Astrocyte (in vitro differentiated cells and primary cell): ENCODE results near the gene VWA5B1. TPM values are rescaled to one million over a fixed set of nuclear protein-coding genes. Genes with fewer than 3 reads are reported as not detected.
"Not testable (repeated sequence)": the region's sequence is repeated elsewhere in the genome, so short reads cannot be mapped to it uniquely, and the experiment has no call there.

ENCODE experiments used
- DNase-seq: peaks from one replicate; pipeline ENCODE4 v3.0.0-alpha.2; 2010; ENCODE audit warnings: low read depth
- FAIRE-seq: peaks from 2 replicates; lab custom pipeline; 2011; peaks lifted over from hg19 to GRCh38; lab: Jason Lieb, UNC
- H2AFZ ChIP-seq: 2 replicates; pipeline ENCODE4 v1.6.0; 2012; ENCODE audit warnings: low read depth, low read length, inconsistent platforms
- H3K27ac ChIP-seq: 2 replicates; pipeline ENCODE4 v1.5.1; 2011; ENCODE audit warnings: low read depth, low read length, inconsistent platforms
- H3K27me3 ChIP-seq: 2 replicates; pipeline ENCODE4 v1.6.0; 2011; ENCODE audit warnings: low read length, inconsistent platforms; ENCODE audit not compliant: insufficient read depth
- H3K36me3 ChIP-seq: 2 replicates; pipeline ENCODE4 v1.5.1; 2011; ENCODE audit warnings: low read length, inconsistent platforms; ENCODE audit not compliant: insufficient read depth
- H3K4me1 ChIP-seq: 2 replicates; pipeline ENCODE4 v1.5.1; 2011; ENCODE audit warnings: low read length, inconsistent platforms; ENCODE audit not compliant: insufficient read depth
- H3K4me2 ChIP-seq: 2 replicates; pipeline ENCODE4 v1.6.0; 2012; ENCODE audit warnings: low read length, inconsistent platforms
- H3K4me3 ChIP-seq: 2 replicates; pipeline ENCODE4 v1.5.1; 2011; ENCODE audit warnings: low read depth, mild to moderate bottlenecking, low read length, inconsistent platforms; ENCODE audit not compliant: insufficient read depth
- H3K79me2 ChIP-seq: 2 replicates; pipeline ENCODE4 v1.6.0; 2012; ENCODE audit warnings: mild to moderate bottlenecking, low read length, inconsistent platforms; ENCODE audit not compliant: insufficient read depth
- H3K9ac ChIP-seq: 2 replicates; pipeline ENCODE4 v1.6.0; 2012; ENCODE audit warnings: mild to moderate bottlenecking, low read length, inconsistent platforms
- H3K9me3 ChIP-seq: 2 replicates; pipeline ENCODE4 v1.5.1; 2012; ENCODE audit warnings: low read depth, mild to moderate bottlenecking, low read length, inconsistent platforms; ENCODE audit not compliant: insufficient read depth
- H4K20me1 ChIP-seq: 2 replicates; pipeline ENCODE4 v1.6.0; 2012; ENCODE audit warnings: low read length, inconsistent platforms; ENCODE audit not compliant: insufficient read depth
- H3K27ac Mint-ChIP-seq: one replicate; pipeline ENCODE4 v1.8.0; 2021; ENCODE audit warnings: mild to moderate bottlenecking, mixed read lengths; ENCODE audit not compliant: unreplicated experiment
- H3K27me3 Mint-ChIP-seq: one replicate; pipeline ENCODE4 v1.8.0; 2021; ENCODE audit warnings: low read depth, mixed read lengths; ENCODE audit not compliant: unreplicated experiment
- H3K36me3 Mint-ChIP-seq: one replicate; pipeline ENCODE4 v1.8.0; 2021; ENCODE audit warnings: low read depth, mixed read lengths; ENCODE audit not compliant: unreplicated experiment
- H3K4me1 Mint-ChIP-seq: one replicate; pipeline ENCODE4 v1.8.0; 2021; ENCODE audit warnings: low read depth, mixed read lengths; ENCODE audit not compliant: unreplicated experiment
- H3K4me3 Mint-ChIP-seq: one replicate; pipeline ENCODE4 v1.8.0; 2021; ENCODE audit warnings: mild to moderate bottlenecking, moderate library complexity, mixed read lengths; ENCODE audit not compliant: unreplicated experiment
- H3K9me3 Mint-ChIP-seq: one replicate; pipeline ENCODE4 v1.8.0; 2021; ENCODE audit warnings: mild to moderate bottlenecking, mixed read lengths; ENCODE audit not compliant: unreplicated experiment
- EZH2 ChIP-seq: IDR thresholded peaks from 2 replicates; pipeline ENCODE4 v1.6.1; 2012; ENCODE audit warnings: mild to moderate bottlenecking, low read length, inconsistent platforms; ENCODE audit not compliant: insufficient read depth
- total RNA-seq: library from RNA; stranded (reverse); gene quantifications from 2 replicates; pipeline ENCODE4 v1.2.1, GENCODE V29; 2021
- TF ChIP-seq, protein P1 (sequence below): IDR thresholded peaks from 2 replicates; pipeline ENCODE4 v1.5.1; 2011; ENCODE audit warnings: low read depth, mild to moderate bottlenecking, inconsistent platforms, low read length, moderate library complexity; ENCODE audit not compliant: insufficient read depth

Gene VWA5B1
- total RNA-seq, 1 donor from 2014 or later, result not detected

DNA sequence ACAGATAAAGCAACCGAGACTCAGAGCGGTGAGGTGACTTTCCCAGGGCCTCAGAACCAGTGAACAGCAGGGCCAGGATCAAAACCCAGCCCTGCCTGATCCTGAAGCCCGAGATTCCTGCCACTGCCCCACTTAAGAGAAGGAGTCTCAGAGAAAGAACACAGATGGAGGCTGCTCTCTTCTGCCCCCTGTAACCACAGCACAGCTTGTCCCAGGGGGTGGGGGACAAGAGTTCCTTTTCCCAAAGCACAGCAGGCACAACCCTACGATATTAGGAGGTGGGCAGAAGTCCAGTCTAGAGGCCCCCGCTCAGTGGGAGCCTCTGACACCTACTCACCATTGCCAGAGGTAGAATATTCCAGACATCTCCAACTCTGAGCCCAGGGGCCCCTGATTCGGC, 24.0 kb upstream of the VWA5B1 start:
- no peak overlapping the region for H3K27ac ChIP-seq
- no peak overlapping the region for H3K9ac ChIP-seq
- Mint-ChIP-seq H3K4me1 (peaks cover 4% of the 10 kb centered on the region), H3K27me3 (peaks cover 43% of the 10 kb centered on the region), H3K4me3 (no peak overlapping the region), H3K36me3 (no peaks in the 10 kb centered on the region), H3K27ac (no peak overlapping the region), H3K9me3 (peaks cover 17% of the 10 kb centered on the region)
- FAIRE-seq, result no peak
- H4K20me1 ChIP-seq, result no peaks in the 10 kb centered on the region
- H3K9me3 ChIP-seq, result peaks cover 3% of the 10 kb centered on the region
- no peaks in the 10 kb centered on the region for H3K36me3 ChIP-seq
- no peak overlapping the region for H2AFZ ChIP-seq
- H3K4me2 ChIP-seq, result no peak overlapping the region
- H3K27me3 ChIP-seq, result no peaks in the 10 kb centered on the region
- no peaks in the 10 kb centered on the region for H3K79me2 ChIP-seq
- no peak for TF ChIP-seq EZH2
- TF ChIP-seq, protein P1, sequence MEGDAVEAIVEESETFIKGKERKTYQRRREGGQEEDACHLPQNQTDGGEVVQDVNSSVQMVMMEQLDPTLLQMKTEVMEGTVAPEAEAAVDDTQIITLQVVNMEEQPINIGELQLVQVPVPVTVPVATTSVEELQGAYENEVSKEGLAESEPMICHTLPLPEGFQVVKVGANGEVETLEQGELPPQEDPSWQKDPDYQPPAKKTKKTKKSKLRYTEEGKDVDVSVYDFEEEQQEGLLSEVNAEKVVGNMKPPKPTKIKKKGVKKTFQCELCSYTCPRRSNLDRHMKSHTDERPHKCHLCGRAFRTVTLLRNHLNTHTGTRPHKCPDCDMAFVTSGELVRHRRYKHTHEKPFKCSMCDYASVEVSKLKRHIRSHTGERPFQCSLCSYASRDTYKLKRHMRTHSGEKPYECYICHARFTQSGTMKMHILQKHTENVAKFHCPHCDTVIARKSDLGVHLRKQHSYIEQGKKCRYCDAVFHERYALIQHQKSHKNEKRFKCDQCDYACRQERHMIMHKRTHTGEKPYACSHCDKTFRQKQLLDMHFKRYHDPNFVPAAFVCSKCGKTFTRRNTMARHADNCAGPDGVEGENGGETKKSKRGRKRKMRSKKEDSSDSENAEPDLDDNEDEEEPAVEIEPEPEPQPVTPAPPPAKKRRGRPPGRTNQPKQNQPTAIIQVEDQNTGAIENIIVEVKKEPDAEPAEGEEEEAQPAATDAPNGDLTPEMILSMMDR, result no peak
- no peak for DNase-seq
- H3K4me3 ChIP-seq, result no peak overlapping the region
- peaks cover 13% of the 10 kb centered on the region for H3K4me1 ChIP-seq

DNA sequence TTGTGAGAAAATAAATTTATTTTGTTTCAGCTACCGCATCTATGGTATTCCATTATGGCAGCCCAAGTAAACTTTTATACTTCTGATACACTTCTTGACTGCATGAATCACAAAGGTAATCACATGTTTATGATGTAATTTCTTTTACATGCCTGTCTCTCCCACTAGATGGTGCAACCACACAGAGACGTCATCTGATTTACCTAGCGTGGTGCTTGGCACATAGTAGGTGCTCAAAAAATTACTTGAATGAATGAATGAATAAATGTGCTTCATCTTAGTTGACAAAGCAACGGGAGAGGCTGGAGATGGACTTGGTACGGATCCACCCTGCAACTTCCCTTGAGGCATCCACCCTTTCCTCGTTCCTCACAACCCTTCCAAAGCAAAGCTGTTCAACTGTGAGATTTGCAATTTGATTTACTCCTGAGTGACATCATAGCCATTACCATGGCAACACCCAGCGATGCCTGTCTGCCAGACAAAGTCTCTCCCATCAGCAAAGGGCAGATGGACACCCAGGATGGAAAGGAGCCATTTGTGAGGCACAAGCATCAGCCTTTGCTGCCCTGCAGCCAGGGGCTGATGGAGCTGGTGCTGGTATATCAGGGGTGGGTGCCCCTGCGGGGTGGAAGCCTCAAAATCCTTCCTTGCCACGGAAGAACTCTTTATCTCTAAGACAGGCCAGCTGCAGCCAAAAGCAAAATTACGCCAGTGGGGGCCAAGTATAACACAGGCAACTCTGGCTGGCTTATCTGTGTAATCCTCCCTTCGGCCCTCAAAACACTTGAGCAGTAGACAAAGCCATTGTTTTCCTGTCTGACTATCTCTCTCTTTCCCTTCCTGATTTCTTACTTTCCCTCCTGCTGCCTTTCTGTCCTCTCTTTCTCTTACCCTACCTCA, 18.9 kb upstream of the VWA5B1 start:
- Histone ChIP-seq H3K36me3 (no peaks in the 10 kb centered on the region), H2AFZ (no peak overlapping the region), H3K79me2 (no peaks in the 10 kb centered on the region), H3K4me3 (no peak overlapping the region), H3K27ac (no peak overlapping the region), H3K4me1 (peaks cover 4% of the 10 kb centered on the region), H4K20me1 (no peaks in the 10 kb centered on the region), H3K9me3 (peaks cover 5% of the 10 kb centered on the region), H3K4me2 (no peak overlapping the region), H3K27me3 (peaks cover 6% of the 10 kb centered on the region), H3K9ac (no peak overlapping the region)
- Mint-ChIP-seq H3K9me3 (peaks cover 17% of the 10 kb centered on the region), H3K4me1 (no peaks in the 10 kb centered on the region), H3K27ac (no peak overlapping the region), H3K27me3 (peaks cover 53% of the 10 kb centered on the region), H3K4me3 (no peak overlapping the region), H3K36me3 (no peaks in the 10 kb centered on the region)
- no peak for TF ChIP-seq EZH2
- TF ChIP-seq, protein P1, result no peak
- no peak for FAIRE-seq
- peak; percentile 26 for DNase-seq

DNA sequence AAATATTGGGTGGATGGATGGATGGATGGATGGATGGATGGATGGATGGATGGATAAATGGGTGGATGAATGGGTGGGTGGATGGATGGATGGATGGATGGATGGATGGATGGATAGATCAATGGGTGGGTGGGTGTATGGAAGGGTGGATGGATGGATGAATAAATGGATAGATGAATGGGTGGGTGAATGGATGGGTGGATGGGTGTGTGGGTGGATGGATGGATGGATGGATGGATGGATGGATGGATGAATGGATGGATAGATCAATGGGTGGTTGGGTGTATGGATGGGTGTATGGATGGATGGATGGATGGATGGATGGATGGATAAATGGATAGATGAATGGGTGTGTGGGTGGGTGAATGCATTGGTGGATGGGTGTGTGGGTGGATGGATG, 17.0 kb upstream of the VWA5B1 start:
- H3K36me3 Mint-ChIP-seq, H2AFZ ChIP-seq, H3K4me3 ChIP-seq, H3K79me2 ChIP-seq, H3K36me3 ChIP-seq, H3K4me2 ChIP-seq, DNase-seq, H3K4me1 Mint-ChIP-seq, H3K27ac ChIP-seq, H3K27ac Mint-ChIP-seq, H3K9me3 ChIP-seq, H4K20me1 ChIP-seq, H3K9ac ChIP-seq, H3K4me3 Mint-ChIP-seq, H3K27me3 ChIP-seq, H3K4me1 ChIP-seq, FAIRE-seq: not testable (repeated sequence)
- Mint-ChIP-seq H3K27me3 (peaks cover 47% of the 10 kb centered on the region), H3K9me3 (peaks cover 17% of the 10 kb centered on the region)
